Measurements from ENCODE around the gene BACE2. TPM values are rescaled to one million over a fixed set of nuclear protein-coding genes. Genes with fewer than 3 reads are reported as not detected.
A peak's percentile ranks its signal among the peaks of the same experiment; 100 is the strongest.

BACE2 gene
- 1 to 10 TPM in 1 of 2 donors, not detected in 1; 1.3 TPM for total RNA-seq

DNA sequence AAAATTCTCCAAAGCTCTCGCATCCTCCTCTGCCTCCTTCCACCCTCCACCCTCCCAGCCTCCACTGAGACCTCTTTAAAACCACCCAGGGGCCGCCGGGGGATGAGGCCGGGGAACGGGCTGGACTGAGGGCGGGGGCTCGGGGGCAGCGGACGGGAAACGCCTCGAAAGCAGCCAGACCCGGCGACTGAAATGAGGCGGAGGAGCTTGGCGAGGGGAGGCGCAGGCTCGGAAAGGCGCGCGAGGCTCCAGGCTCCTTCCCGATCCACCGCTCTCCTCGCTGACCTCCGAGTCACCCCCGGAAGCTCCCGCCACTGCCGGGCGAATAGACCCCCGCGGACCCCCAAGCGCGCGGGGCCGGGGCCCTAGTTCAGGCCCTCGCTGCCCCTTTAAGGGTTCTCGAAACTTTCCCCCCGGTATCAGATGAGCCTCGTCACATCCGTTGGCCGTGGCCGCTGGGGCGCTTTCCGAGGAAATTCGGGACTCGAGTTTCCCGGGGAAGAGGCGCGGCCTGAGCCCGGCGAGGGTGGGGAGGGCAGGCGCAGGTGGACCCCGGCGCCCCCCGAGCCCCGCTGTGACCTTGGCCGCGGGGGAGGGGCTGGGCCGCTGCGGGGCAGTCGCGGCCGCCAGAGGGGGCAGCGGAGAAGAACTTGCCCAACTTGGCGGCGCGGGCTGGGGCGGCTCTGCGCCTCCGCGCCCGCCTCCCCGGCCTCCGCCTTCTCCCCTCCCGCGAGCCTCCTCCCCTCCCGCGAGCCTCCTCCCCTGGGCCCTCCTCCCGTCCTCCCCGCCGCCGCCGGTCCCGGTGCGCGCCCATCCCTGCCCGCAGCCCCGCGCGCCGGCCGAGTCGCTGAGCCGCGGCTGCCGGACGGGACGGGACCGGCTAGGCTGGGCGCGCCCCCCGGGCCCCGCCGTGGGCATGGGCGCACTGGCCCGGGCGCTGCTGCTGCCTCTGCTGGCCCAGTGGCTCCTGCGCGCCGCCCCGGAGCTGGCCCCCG, at the start of gene BACE2:
TSS of gene BACE2 (plus strand) at position 813 of the 995 bp plus-strand sequence. CDS start at position 917, 104 bp downstream.
- ATAC-seq (peak; percentile 34 to 91), DNase-seq (ENCODE audit: low spot score in 2 of 2) (peak in 1 of 2 donors; percentile 64)
- H3K36me3 Mint-ChIP-seq: peaks cover 0 to 8% of the 10 kb centered on the region in 2 donors
- H3K27ac Mint-ChIP-seq: no peak within 1 kb of the TSS
- no peaks in the 10 kb centered on the region for H3K9me3 Mint-ChIP-seq

DNA sequence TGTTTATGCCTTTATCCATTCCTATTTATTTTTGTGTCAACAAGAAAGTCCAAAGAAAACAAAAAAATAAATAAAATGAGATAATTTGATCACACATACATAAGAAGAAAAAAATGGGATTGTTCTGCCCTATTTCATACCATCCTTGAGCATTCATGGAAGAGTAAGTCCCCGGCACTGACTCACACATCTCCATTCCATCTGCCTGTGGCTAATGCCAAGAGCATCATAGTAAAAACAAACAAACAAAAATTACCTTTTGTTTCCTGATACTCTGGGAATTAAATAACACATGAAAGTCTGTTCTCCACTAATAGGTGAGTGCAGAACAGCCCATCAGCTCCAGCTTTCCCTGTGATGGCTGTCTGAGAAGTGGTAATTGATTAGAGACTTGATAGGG, 48.1 kb upstream of the BACE2 start:
- ATAC-seq: no peak
- no peaks in the 10 kb centered on the region for H3K9me3 Mint-ChIP-seq
- no peak overlapping the region for H3K27ac Mint-ChIP-seq
- no peak for DNase-seq (ENCODE audit: low spot score in 2 of 2)
- no peaks in the 10 kb centered on the region for H3K36me3 Mint-ChIP-seq

DNA sequence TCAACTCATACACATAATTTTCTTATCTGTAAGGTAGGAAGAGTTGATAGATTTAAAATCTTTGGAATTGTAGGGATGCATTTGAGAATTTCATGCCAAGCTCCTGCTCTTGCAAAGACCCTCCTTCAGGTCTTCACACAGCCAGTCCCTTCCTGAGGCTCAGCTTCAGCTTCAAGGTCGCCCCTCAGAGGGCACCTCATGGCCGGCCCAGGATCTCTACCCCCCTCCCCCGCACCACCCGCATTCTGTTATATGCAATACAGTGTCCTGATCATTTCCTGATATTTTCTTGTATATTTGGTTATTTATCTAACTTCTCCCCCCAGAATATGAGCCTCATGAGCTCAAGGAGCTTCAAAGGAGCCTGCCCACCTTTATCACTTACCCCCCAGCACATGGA, 47.0 kb upstream of the BACE2 start:
- DNase-seq (ENCODE audit: low spot score in 2 of 2) (no peak), ATAC-seq (no peak)
- no peaks in the 10 kb centered on the region for H3K36me3 Mint-ChIP-seq
- H3K27ac Mint-ChIP-seq: no peak overlapping the region
- H3K9me3 Mint-ChIP-seq: no peaks in the 10 kb centered on the region

DNA sequence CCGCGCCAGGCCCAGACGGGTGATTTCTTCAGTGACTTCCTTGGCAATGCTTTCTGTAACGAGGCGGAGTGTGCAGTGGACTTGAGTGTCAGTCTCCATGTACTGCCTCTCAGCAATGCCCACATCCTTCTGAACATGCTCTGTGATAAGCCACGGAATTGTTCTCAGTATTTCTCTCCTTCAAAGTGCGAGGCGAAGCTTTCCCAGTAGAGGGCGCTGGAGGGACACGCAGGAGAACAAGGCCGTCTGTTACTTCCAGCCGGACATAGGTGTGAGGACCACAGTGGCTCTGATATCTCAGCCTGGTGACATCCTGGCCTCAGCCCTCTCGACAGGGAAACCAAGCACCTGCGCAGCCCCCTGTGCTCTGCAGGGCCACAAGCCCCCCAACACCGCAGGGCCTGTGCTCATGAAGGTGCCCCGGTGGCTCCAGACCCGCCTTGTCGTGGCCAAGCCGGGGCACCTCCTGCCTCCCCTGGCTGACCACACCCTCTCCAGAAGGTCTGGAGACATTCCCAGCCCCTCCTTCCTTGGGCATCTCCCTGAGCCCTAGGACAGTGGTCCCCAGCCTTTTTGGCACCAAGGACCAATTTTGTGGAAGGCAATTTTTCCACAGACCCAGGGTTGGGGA, 46.1 kb upstream of the BACE2 start:
- H3K9me3 Mint-ChIP-seq: no peaks in the 10 kb centered on the region
- ATAC-seq: peak; percentile 24 to 61
- no peaks in the 10 kb centered on the region for H3K36me3 Mint-ChIP-seq

DNA sequence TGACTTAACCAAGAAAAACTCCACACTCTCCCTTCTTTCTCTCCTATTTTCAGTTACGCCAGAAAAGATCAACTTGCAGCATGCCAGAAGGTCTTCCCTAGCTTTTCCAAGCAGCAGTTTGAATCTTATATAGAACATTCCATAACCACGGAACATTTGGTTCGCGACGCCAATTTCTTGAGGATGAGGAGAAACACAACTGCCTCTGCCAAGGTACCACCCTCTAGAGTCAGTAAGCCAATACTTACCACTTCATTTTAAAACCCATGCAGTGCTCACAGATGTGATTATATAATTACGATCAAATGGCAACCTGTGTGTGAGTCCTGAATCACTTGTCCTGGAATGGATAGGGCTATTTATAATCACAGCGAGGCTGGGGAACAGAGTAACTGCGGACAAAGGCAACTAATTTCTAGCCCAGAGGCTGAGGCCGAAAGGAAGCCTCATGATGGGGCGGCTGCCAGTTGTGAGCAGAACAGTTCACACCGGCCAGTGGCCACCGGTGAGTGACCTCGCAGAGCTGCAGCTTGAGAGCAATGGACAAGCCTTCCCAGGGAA, 43.2 kb upstream of the BACE2 start:
- Mint-ChIP-seq H3K36me3 (peaks cover 0 to 10% of the 10 kb centered on the region in 2 donors), H3K9me3 (peaks cover 6 to 9% of the 10 kb centered on the region in 2 donors), H3K27ac (no peak overlapping the region)
- DNase-seq (ENCODE audit: low spot score in 2 of 2) (no peak), ATAC-seq (no peak)

More for the DNA sequence above, 46.1 kb upstream of the BACE2 start:
- peak in 1 of 2 donors; percentile 81 for DNase-seq (ENCODE audit: low spot score in 2 of 2)
- no peak overlapping the region for H3K27ac Mint-ChIP-seq

DNA sequence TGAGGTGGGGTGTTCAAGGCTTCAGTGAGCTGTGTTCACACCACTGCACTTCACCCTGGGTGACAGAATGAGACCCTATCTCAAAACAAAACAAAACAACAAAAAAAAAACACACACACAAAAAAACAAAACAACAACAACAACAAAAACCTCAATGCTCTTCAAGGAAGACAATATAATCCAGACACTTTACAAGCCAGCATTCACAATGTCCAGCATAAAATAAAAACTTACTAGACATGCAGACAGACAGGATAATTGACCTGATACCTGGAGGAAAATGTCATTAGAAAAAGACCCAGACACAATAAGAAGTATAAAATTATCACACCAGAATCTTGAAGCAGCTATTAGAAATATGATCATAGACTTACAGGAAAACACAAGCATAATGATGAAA, 39.0 kb upstream of the BACE2 start:
- DNase-seq (ENCODE audit: low spot score in 2 of 2) (no peak), ATAC-seq (no peak)
- peaks cover 6 to 9% of the 10 kb centered on the region in 2 donors for H3K9me3 Mint-ChIP-seq
- no peak overlapping the region for H3K27ac Mint-ChIP-seq
- H3K36me3 Mint-ChIP-seq: peaks cover 0 to 10% of the 10 kb centered on the region in 2 donors

DNA sequence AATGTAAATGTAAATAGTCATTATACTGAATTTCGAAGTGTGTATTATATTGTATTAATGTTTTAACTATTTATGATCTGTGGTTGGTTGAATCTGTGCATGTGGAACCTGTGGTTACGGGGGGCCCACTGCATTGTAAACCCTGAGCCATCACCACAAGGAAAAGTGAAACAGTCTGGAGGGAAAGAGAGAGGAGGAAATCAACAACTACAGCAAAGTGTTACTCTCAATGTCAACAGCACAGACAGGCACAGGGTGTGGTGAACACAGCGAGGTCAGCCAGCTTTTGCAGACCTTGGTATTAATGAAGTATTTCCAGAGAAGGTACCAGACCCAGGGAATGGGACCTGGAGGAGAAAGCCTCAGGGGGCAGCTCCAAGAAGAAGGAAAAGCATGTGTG, 37.1 kb upstream of the BACE2 start:
- H3K9me3 Mint-ChIP-seq: peaks cover 6 to 9% of the 10 kb centered on the region in 2 donors
- ATAC-seq (no peak), DNase-seq (ENCODE audit: low spot score in 2 of 2) (no peak)
- H3K36me3 Mint-ChIP-seq: peaks cover 0 to 10% of the 10 kb centered on the region in 2 donors
- H3K27ac Mint-ChIP-seq: no peak overlapping the region

DNA sequence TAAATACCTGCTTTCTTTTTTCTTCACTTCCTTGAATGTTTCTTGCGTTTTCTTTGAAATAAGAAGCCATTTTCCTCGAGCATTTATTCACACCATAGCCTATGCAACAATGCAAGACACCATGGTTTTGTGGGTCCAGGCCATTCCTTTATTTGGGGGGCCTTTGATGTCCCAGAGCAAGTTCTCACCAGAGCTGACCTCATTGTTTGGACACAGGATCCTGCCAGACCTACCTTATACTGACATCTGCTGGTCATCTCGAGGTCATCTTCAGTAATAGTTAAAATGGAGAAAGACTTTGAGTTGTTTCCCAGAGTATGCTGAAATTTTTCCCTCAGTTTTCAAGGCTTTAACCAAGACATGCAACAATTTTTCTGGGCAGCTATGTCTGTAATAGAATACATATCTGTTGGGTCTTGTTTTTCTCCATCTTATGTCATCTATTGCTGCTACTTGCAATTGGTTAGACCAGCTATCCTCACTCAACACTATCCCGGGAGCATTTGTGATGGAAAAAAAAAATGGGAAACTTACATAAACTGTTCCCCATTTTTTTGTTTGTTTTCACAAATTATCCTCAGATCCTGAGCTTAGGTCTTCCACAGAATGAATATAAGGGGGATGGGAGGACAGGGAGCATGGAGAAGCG, 34.0 kb upstream of the BACE2 start:
- DNase-seq (ENCODE audit: low spot score in 2 of 2) (no peak), ATAC-seq (no peak)

DNA sequence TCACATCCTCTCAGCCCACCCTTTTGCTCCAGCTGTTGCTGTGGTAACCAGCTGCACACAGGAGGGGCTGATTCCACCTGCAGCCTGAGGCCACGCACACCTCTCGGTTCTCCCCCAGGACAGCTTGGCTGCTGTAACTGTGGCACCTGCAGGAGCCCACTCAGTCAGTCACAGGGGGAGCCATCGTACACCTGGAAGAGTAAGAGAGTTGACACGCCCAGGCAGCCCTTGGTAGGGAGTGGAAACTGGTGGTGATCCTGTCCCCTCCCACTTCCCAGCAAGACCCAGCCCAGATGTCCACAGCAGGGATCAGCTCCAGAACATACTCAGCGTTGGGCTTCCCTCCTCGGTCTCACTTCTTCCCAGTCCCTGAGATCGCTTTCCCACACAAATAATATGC, 32.2 kb upstream of the BACE2 start:
- DNase-seq (ENCODE audit: low spot score in 2 of 2): no peak
- H3K36me3 Mint-ChIP-seq: no peaks in the 10 kb centered on the region

More for the DNA sequence above, 34.0 kb upstream of the BACE2 start:
- Mint-ChIP-seq H3K27ac (no peak overlapping the region), H3K9me3 (peaks cover 5 to 6% of the 10 kb centered on the region in 2 donors), H3K36me3 (peaks cover 0 to 5% of the 10 kb centered on the region in 2 donors)

DNA sequence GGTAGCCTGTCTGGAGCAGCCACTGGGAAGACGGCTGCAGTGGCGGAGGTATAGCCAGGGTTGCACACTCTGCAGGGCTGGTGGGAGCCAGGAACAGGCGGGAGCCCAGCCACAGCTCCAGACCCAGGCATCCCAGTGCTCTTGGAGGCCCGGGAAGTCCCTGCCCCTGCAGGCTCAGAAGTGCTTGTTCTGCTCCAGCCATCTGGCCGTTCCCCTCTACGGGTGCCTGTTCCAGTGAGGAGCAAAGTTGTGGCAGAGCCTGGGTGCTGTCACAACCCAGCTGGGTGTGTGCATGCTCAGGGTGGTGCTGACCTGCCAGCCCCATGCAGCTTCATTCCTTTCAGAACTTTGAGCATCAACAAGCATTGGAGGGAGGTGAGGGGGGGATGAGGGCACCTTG, 31.7 kb upstream of the BACE2 start:
- ATAC-seq (no peak), DNase-seq (ENCODE audit: low spot score in 2 of 2) (no peak)
- Mint-ChIP-seq H3K36me3 (no peaks in the 10 kb centered on the region), H3K9me3 (no peaks in the 10 kb centered on the region), H3K27ac (no peak overlapping the region)

More for the DNA sequence above, 32.2 kb upstream of the BACE2 start:
- H3K9me3 Mint-ChIP-seq: no peaks in the 10 kb centered on the region
- no peak overlapping the region for H3K27ac Mint-ChIP-seq
- no peak for ATAC-seq

DNA sequence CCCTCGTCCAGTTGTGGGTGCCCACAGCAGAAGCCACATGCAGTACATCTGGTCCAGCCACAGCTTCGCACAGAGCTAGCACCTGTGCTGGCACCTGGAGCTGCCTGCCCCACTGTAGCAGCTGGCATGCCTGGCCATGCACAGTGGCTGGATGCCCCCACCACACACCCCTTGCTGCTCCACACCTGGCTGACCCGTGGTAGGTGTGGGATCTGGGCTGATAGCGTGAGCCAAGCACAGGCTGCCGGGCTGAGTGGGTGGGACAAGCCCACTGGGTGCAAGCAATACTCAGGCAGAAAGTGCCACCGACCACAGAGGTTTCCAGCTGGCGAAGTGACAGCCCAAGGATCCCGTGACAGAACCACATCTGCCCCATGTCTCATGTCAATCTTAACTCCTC, 30.6 kb upstream of the BACE2 start:
- ATAC-seq (no peak), DNase-seq (ENCODE audit: low spot score in 2 of 2) (no peak)
- Mint-ChIP-seq H3K9me3 (no peaks in the 10 kb centered on the region), H3K36me3 (no peaks in the 10 kb centered on the region), H3K27ac (no peak overlapping the region)

DNA sequence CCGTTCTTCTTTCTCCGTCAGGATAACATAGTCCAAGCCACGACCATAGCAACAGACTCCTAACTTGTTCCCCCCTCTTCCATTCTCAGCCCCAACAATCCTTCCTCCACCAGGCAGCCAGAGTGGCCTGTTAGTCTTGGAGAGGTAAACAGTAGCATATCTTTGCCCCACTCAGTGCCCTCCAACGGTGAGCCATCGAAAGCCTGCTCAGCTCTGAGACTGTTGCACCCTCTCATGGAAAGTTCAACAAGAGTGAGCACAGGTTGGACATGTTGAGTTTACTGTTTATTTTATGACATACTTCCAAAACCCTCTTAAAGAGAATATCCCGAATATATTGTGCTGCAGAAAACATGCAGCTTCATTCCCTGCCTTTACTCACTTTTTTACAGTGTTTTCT, 30.1 kb upstream of the BACE2 start:
- no peak for ATAC-seq
- Mint-ChIP-seq H3K9me3 (no peaks in the 10 kb centered on the region), H3K27ac (no peak overlapping the region), H3K36me3 (no peaks in the 10 kb centered on the region)
- DNase-seq (ENCODE audit: low spot score in 2 of 2): no peak

DNA sequence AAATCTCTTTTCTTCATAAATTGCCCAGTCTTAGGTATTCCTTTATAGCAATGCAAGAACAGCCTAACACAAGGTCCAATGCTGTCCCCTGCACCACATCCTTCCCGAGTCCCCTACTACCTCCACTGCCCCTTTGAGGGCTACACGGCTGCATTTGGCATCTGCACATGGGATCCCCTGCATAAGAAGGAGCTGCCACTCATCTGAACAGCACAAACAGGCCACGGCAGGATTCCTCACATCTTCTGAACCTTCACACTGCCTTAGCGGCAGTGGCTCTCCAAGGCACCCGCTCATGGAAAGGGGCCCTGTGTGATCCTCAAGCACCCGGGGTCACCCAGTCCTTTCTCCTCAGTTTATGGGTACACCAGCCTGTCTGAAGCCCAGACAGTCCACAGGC, 29.2 kb upstream of the BACE2 start:
- DNase-seq (ENCODE audit: low spot score in 2 of 2): no peak
- Mint-ChIP-seq H3K27ac (no peak overlapping the region), H3K36me3 (no peaks in the 10 kb centered on the region), H3K9me3 (no peaks in the 10 kb centered on the region)
- ATAC-seq: no peak

DNA sequence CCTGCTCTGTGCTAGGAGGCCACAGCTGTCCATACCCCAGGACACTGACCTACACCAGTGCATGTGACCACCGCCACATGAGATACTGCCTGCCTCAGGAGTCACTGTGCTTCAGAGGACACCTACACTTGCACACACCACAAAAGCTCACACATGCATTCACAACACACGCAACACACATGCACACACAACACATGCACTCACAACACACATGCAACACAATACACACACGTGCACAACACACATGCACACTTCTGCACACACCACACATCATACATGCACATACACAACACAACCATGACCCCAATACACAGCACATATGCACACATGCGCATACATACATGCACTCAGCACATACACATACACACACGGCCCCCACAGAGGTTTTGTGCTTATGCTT, 28.7 kb upstream of the BACE2 start:
- no peaks in the 10 kb centered on the region for H3K9me3 Mint-ChIP-seq
- no peaks in the 10 kb centered on the region for H3K36me3 Mint-ChIP-seq

DNA sequence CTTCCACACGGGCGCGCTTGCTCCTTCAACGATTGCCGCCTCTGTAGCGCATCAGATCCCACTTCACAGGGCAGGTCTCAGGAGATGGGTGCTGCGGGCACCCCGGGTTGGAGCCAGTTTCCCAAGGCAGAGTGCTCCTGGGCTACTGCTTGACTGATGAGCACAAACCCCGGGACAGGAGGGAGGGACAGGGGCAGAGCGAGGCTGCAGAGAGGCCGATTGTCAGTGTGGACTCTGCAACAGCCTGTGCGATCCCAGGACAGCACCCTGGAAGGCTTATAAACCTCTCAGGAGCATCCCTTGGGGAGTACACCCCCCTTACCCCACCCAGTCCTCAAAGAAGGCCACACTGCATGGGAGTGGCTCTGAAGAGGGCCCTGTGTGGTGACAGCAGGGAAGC, 28.0 kb upstream of the BACE2 start:
- DNase-seq (ENCODE audit: low spot score in 2 of 2) (no peak), ATAC-seq (no peak)
- Mint-ChIP-seq H3K36me3 (no peaks in the 10 kb centered on the region), H3K9me3 (no peaks in the 10 kb centered on the region), H3K27ac (no peak overlapping the region)

More for the DNA sequence above, 28.7 kb upstream of the BACE2 start:
- ATAC-seq (no peak), DNase-seq (ENCODE audit: low spot score in 2 of 2) (no peak)
- H3K27ac Mint-ChIP-seq: no peak overlapping the region

DNA sequence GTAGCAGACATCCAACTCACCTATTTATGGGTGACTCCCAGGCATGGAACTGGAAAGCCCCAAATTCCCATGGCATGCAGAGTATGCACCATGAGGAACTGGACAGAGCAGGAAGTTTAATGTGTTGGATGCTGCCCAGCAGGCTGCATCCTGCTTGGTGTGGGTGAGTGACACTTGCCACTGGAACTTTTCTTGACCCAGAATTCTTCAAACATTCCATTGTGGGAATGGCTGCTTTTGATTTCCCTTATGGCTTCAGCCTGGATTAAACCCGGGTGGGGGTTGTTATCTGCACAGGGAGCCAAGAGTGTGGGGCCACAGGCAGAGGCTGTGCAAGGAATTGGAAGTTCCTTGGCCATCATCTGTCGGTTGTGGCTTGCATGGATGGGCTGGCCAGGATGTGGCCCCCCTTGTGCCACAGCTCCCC, 26.9 kb upstream of the BACE2 start:
- H3K9me3 Mint-ChIP-seq: no peaks in the 10 kb centered on the region
- H3K36me3 Mint-ChIP-seq: no peaks in the 10 kb centered on the region
- no peak overlapping the region for H3K27ac Mint-ChIP-seq
- no peak for ATAC-seq
- no peak for DNase-seq (ENCODE audit: low spot score in 2 of 2)

Measured in activated naive CD4-positive, alpha-beta T cell treated with anti-CD3 and anti-CD28 coated beads, Interleukin-2, amount 50 U/mL, for 72 hours (primary cell).